SK-N-DZ (cell line): ENCODE measurements around the gene GDF9. TPM values are rescaled to one million over a fixed set of nuclear protein-coding genes. Genes with fewer than 3 reads are reported as not detected.

Experiments used
- DNase-seq: peaks from one replicate; pipeline ENCODE4 v3.0.0-alpha.2; 2015; ENCODE audit warnings: low spot score
- polyA plus RNA-seq, 2 experiments: library from polyadenylated mRNA; depleted of rRNA; stranded (reverse); fragments of >200 nt; gene quantifications; 2 replicates each; pipeline ENCODE4 v1.2.3, GENCODE V29; 2014

The GDF9 gene, protein sequence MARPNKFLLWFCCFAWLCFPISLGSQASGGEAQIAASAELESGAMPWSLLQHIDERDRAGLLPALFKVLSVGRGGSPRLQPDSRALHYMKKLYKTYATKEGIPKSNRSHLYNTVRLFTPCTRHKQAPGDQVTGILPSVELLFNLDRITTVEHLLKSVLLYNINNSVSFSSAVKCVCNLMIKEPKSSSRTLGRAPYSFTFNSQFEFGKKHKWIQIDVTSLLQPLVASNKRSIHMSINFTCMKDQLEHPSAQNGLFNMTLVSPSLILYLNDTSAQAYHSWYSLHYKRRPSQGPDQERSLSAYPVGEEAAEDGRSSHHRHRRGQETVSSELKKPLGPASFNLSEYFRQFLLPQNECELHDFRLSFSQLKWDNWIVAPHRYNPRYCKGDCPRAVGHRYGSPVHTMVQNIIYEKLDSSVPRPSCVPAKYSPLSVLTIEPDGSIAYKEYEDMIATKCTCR
- 1.2 and 2.4 TPM in 2 replicates for polyA plus RNA-seq (2014; cell fraction: cytosol; rRNA removed)
- polyA plus RNA-seq (2014; cell fraction: nucleus; rRNA removed): 3.5 and 3.7 TPM in 2 replicates

GRCh38 chr5:132866342-132867045 lies at the start of gene GDF9, which contains the start of gene UQCRQ:
GDF9 (minus strand) TSS chr5:132866469; CDS start chr5:132864533, 1,936 bp downstream.
UQCRQ (plus strand) TSS chr5:132866642; CDS start chr5:132866882, 240 bp downstream.
- peak; percentile 100 for DNase-seq

DNA sequence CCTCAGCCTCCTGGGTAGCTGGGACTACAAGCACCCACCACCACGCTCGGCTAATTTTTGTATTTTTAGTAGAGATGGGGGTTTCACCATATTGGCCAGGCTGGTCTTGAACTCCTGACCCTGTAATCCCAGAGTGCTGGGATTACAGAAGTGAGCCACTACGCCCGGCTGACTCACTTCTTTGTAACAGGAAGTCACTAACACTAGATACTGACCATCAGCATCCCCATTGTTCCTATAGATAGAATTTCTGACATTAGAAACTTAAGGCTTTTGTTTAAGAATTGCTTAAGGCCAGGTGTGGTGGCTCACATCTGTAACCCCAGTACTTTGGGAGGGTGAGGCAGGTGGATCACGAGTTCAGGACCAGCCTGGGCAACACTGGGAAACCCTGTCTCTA lies 49.4 kb upstream of the GDF9 start:
- DNase-seq: no peak

- DNase-seq: no peak
Observed at GRCh38 chr5:132909702-132910101, 43.4 kb upstream of the GDF9 start.

DNA sequence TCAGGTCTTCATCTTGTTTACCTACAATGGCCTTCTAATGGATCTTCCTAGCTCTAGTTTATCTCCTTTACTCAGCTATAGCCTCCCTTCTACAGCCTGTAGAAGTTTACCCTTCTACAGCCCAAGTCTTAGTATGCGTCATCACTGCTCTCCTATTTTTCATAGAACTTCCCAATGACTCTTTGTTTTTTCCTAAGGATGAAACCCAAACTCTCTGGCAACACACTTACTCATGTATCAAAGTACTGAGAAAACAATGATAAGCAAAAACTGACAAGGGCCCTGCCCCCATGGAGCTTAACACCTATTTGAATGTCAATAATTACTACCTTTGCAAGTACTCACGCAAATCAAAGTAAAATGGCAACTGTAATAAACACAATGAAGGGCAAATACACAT lies 40.9 kb upstream of the GDF9 start:
- DNase-seq: no peak

GRCh38 chr5:132905938-132906337 lies 39.7 kb upstream of the GDF9 start:
- DNase-seq: no peak

- no peak for DNase-seq
Observed at GRCh38 chr5:132901730-132902129, 35.5 kb upstream of the GDF9 start.

DNA sequence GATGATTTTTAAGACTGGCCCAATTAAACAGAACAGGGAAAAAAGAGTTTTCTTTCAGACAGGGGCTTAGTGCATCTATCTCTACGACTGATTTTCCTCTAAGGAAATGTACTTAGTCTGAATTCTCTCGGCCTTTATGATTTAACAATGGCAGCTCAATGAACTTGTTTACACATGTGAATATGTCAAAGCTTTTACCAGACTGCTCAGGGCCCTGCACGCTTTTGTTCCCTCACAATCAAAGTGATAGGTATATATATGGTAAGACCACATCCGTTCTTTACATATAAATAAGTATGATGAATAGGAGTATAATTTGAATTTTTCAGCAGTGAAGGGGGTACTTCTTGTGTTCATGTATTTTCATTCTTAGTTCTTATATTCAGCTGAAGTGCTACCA lies 34.8 kb upstream of the GDF9 start:
- no peak for DNase-seq

- DNase-seq: no peak
Observed at GRCh38 chr5:132898094-132898493, 31.8 kb upstream of the GDF9 start.

GRCh38 chr5:132896685-132897084 lies 30.4 kb upstream of the GDF9 start:
- DNase-seq: no peak

GRCh38 chr5:132895719-132896305 lies 29.5 kb upstream of the GDF9 start:
- DNase-seq: no peak

DNA sequence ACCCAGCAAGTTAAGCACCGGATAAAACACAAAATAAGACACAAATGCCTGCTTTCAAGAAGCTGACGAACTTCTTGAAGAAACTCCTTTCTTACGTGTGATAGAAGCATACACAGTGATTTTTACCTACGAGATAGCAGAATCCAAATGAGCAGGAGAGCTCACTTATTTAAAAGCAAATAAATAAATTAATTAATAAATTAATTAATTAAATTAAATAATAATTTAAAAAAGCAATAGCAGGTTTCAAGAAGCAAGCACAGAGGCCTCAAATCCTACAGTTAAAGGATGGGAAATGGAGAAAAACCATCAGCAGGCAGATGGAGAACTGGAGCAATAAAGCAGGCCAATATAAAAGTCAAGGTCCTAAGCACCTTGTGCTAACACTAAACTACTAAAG lies 24.5 kb upstream of the GDF9 start:
- no peak for DNase-seq

- no peak for DNase-seq
Observed at GRCh38 chr5:132889501-132889900, 23.2 kb upstream of the GDF9 start.

DNA sequence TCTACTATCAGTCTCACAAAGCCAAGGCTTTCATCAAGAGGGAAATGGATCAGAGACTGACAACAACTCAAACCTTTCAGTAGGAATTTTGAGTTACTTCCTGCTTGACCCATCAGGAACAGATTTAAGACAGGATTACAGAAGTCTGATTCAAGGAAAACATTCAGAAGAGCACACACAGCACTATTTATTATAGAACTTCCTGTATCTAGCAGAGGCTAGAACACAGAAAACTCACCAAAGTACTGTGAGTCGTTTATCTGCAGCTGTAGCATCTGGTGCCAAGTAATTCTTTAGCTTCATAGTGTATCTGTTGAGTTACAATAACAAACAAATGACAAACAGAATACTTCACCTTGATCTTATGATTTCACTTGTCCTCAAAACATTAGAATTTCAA lies 21.0 kb upstream of the GDF9 start:
- DNase-seq: no peak

DNA sequence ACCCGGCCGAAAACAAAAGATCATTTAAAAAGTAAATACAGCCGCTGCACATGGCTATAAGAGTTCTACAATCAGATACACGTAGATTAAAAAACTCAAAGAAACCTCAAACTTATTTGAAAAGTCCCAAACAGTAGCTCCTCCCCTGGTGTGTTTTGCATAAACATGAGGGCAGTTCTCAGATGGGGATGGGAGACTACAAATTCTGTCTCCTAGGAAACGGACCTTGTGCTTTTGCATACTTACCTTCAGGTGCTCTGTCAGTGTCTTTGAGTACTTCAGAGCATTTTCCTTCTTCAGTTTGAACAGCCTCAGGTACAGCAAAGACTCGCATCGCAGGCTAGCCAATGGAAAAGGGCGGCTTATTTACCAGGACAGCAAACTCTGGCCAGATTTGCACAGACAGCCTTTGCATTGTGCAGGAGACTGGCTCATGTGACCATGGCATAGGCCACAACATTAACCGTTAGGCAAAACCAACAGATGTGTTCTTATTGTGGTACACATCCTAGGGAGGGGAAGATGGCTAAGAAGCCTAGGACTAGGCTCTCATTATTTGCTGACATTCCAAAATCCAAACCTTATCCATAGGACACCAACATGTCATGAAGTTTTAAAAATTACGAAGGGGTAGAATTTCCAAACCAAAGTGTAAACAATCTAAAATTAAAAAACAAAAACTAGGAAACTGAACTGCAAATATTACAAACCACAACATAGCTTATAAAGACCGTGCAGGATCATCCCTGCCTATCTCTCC lies 20.0 kb upstream of the GDF9 start:
- no peak for DNase-seq

DNA sequence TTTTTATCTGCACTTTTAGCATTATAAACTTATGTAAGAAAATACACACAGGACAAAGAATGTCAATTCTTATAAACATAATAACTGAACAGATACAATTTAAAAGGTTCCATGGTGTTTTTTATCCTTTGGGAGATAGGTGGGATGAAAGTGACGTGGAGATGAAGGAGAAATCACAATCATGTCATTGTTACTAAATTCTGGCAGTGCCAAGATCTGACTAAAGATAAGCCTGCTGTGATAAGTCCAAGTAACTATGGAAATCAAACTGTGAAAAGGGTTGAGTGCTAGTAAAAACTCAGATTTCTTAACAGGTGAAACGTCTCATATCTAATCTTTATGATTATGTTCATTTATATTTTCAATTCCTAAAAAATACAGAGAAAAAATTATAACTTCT lies 18.3 kb upstream of the GDF9 start:
- DNase-seq: no peak

- DNase-seq: peak; percentile 61
Observed at GRCh38 chr5:132883261-132883834, 17.1 kb upstream of the GDF9 start.

DNA sequence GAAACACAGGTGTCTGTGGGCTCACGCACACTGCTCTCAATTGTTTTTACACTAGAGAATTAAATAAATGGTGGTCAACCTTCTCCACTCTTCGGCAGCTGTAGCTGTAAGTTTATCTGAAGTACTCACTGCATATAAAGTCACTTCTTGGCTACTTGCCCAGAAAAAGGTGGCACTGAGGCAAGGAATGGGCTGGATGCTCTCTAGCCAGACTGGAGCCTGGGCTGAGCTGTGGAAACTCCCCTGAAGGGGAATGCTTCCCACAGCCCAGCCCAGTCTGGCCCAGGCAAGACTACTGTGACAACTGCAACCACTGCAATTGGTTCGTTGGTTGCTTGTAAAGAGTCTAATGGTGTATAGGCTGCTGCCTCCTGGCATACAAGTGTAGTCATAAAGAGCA lies 11.7 kb upstream of the GDF9 start:
- DNase-seq: no peak

DNA sequence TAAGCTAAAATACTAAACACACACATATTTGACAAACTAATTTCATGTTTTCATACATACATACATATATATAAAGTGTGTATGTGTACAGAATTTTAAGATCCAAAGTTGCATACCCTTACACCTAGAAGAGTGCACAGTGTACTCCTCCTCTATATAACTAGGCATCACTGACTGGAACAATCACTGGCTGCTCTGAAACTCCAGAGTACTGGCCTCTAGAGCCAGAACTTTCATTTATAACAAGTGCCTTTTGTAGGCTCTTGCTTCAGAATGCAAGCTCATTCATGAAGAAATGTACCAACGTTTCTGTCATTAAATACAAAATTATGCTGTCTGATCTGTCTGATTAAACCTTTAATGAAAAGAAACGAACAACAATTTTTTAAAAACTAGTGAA lies 11.2 kb upstream of the GDF9 start:
- DNase-seq: no peak

DNA sequence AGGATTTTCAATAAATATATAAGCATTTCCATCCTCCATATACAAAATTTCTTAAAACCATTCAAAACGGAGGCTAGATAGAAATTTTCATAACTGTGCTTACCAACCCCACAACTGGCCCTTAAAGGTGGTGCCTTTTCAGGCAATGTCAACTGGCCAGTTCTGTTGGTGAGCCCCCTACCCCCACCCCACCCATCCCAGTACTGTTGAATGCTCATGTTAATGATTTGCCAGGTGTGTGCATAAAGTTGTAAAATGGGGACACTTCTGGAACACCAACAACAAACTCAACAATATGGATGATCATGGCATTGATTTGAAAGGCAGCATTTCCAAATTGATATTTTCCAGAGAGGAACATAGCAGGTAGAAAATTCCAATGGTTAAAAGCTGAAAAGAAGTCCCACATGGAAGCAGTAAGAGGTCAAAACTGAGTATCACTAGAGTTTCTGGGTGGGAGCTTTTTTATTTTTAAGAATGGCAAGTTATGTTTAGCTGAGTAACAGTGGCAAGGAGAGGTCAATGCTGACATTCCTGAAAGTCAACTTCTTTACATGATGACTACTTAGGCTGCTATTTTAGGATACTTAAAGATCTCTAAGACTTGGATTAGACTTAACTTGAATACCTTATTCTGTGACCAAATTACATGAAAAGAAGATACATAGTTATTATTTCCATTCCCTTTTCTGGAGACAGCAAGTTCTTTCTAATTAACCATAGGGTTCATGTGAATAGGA lies 9.9 kb upstream of the GDF9 start:
- DNase-seq: no peak

DNA sequence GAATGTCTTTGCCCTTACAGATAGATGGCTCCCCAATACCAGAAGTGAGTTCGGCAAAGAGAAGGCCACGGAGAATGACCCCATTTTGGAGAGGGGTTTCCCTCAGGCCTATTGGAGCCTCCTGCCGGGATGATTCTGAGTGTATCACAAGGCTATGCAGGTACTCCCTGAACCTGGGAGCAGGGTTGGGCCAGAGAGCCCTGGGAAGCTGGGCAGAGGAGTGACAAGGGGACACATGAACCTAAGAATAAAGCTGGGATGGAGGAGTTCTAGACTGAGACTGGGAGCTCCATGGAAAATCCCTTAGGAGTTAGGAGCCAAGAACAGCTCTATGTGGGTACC lies 7.6 kb upstream of the GDF9 start:
- no peak for DNase-seq
